GM12865 (cell line): Measurements from ENCODE around the gene L1CAM.

ENCODE experiments used
- DNase-seq: peaks from one replicate; pipeline ENCODE4 v3.0.0; 2010; ENCODE audit warnings: low read depth
- H3K4me3 ChIP-seq: 2 replicates; pipeline ENCODE4 v1.5.1; 2011; ENCODE audit warnings: mild to moderate bottlenecking, low read depth, low read length, control low read depth
- TF ChIP-seq, protein P1 (sequence below): IDR thresholded peaks from 2 replicates; pipeline ENCODE4 v1.5.1; 2011; ENCODE audit warnings: low read length, control low read depth, low read depth, inconsistent platforms; ENCODE audit not compliant: insufficient read depth; ENCODE audit errors: missing control alignments

L1CAM gene

DNA sequence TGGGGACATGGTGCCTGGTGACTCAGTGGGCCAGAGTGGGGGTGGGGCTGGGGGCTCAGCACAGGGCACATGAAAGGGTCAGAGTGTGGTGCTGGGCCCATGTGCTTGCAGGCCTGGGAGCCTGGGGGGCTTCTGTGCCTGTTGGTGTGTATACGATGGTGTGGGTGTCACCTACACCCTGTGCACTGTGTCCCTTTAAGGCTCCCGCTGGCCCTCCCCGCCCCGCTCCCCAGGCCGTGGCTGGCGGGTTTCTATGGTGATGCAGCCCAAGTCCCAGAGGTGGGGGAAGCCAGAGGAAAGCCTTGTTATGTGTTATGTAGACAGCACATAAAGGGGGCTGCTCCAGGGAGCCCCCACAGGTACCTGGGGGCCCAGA is 5.5 kb downstream of the L1CAM start:
- no peak for DNase-seq
- TF ChIP-seq, protein P1, sequence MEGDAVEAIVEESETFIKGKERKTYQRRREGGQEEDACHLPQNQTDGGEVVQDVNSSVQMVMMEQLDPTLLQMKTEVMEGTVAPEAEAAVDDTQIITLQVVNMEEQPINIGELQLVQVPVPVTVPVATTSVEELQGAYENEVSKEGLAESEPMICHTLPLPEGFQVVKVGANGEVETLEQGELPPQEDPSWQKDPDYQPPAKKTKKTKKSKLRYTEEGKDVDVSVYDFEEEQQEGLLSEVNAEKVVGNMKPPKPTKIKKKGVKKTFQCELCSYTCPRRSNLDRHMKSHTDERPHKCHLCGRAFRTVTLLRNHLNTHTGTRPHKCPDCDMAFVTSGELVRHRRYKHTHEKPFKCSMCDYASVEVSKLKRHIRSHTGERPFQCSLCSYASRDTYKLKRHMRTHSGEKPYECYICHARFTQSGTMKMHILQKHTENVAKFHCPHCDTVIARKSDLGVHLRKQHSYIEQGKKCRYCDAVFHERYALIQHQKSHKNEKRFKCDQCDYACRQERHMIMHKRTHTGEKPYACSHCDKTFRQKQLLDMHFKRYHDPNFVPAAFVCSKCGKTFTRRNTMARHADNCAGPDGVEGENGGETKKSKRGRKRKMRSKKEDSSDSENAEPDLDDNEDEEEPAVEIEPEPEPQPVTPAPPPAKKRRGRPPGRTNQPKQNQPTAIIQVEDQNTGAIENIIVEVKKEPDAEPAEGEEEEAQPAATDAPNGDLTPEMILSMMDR: no peak

DNA sequence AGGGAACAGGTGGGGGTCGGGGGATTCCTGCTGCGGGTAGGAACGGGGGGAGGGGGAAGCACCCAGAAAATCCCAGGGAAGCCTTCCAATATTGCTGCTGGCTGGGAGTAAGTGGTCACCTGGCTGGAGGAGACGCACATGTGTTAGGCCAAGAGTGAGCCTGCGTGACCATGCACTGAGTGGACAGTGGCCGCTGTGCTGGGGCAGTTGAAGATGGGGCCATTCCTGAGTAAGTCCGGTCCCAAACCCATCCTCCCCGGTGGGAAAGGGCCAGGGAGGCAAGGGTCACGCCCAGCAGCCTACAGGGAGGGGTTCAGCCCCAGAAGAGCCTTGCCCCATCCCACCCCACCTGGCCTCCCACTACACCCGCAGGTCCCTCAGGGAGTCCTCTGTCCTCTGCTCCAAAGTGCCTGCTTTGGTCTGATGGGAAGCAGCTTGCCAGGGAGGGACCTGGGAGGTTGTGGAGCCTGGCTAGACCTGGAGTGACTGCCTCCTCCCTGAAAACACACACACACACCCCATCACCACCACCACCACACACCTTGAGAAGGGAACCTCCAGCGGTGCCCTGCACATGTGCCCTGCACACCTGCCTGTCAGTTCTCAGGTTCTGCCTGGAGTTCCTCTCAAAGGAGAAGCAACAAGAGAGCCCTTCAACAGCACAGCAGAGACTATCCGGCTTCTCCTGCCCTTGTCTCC is 6.1 kb downstream of the L1CAM start:
- TF ChIP-seq, protein P1: no peak
- no peak overlapping the region for H3K4me3 ChIP-seq
- DNase-seq: no peak

More for the DNA sequence above, 5.5 kb downstream of the L1CAM start:
- H3K4me3 ChIP-seq: no peak overlapping the region

DNA sequence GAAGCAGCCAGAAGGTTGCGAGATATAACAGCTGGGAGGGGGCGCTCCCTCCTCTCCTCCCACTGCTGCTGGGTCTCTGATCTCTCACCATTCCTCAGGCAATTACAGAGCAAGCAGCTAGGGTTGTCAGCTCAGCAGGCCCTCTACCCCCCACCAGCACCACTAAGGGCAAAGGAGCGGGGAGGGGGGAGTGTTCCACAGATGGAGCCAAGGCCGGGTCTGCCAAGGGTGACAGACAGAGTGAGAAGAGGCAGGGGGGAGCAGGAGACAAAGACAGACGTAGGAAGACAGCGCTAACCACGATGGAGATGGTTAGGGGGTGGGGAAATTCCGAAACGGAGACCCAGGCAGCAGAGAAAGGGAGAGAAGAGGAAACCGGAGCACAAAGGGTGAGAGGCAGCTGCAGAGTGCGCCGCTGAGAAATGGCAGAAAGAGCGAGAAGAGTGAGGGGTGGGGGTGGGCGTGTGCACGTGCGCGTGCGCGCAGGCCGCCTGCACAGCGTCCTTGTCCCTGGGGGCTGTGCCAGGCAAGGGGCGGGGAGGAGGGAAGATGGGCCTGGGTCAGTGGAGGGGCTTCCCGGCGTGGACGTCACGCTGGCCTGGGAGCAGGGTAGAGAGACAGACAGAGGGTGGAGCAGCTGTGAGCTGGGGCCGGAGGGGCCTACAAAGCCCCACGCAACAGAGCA is 6.9 kb downstream of the L1CAM start:
- DNase-seq: no peak

DNA sequence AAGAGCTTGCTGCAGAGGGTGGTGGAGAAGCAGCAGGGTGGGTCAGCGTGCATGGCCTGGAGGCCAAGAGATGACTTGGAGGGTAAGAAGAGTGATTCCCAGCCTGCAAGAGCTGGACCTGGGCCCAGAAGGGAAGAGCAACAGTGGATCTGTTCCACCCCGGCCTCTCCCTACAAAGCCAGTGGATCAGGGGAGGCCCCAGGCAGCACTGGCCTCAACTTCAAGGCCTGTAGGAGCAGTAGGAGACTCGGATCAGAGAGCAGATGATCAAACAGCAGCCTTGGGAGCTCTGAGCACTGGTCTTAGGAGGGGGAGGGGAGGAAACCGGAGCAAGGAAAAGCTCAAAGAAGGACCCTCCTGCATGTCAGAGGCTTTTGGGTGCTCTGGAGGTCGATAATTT is 7.6 kb downstream of the L1CAM start:
- no peak for DNase-seq
- TF ChIP-seq, protein P1: no peak
- no peak overlapping the region for H3K4me3 ChIP-seq

More for the DNA sequence above, 6.9 kb downstream of the L1CAM start:
- H3K4me3 ChIP-seq: no peak overlapping the region
- TF ChIP-seq, protein P1: no peak

DNA sequence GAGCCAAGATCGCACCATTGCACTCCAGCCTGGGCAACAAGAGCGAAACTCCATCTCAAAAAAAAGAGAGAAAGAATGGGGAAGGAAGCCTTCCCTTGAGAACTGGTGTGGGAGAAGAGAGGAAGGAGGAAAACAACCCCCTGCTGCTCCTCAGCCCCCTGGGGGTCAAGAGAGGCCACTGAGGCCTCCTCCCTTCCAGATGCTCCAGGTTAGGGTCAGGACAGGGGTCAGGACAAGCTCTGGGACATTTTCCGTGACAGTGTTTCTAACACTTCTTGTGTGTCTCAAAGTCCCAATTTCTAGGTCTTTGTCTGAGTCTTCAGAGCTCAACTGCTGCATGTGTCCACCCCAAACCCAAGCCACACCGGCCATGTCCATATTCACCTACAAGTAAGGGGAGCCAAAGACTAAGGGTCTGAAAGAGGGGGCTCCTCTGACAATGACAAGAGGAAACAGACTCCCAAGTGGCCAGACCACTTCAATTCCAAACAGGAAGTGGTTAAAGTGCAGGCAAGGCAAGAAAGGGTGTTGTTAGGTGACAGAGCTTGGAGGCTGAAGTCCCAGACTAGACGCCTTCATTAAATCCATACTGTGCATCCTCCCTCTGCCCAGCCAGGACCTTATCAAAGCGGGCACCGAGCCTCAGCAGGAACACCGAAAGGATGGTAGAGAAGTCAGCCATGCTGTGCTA is 8.3 kb downstream of the L1CAM start:
- DNase-seq: no peak
- TF ChIP-seq, protein P1: no peak
- H3K4me3 ChIP-seq: no peak overlapping the region

DNA sequence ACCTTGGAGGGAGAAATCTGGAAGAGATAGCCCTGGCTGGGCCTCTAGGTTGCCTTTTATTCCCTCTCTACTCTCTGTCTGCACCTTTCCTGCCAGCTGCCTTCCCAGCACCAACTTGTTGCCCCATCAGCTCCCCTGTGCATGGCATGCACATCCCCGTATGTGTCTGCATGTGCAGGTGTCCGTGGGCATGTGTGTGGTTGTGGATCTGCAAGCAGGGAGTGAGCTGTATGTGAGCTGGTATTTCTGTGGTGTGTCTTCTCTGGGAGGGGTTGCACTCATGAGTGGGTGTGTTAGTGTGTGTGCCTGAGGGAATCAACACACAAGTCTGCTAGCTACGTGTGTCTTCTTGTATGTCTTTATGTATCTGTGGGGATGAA is 9.9 kb downstream of the L1CAM start:
- no peak for DNase-seq
- H3K4me3 ChIP-seq: no peak overlapping the region
- TF ChIP-seq, protein P1: no peak
